Kidney (tissue), 14 donors: Measurements from ENCODE around the gene SOX12. TPM values are rescaled to one million over a fixed set of nuclear protein-coding genes. Genes with fewer than 3 reads are reported as not detected.

ENCODE experiments used
- DNase-seq, 5 donors: peaks; one replicate each; pipeline ENCODE4 v3.0.0-alpha.2; 2013 to 2020
- FAIRE-seq: peaks from 2 replicates; lab custom pipeline; 2012; peaks lifted over from hg19 to GRCh38; lab: Jason Lieb, UNC
- H3K27ac ChIP-seq, 2 donors: one replicate each; pipeline ENCODE4 v1.7.0; 2013; ENCODE audit warnings: low read depth in 2 of 2, low read length in 2 of 2, inconsistent platforms in 1 of 2
- H3K27me3 ChIP-seq: one replicate; pipeline ENCODE4 v1.7.1; 2013; ENCODE audit warnings: low read length, inconsistent platforms; ENCODE audit not compliant: control insufficient read depth, insufficient read depth
- H3K36me3 ChIP-seq, 3 donors: one replicate each; pipeline versions ENCODE4 v1.7.0 to v1.7.1; 2013; ENCODE audit warnings: low read length in 3 of 3, control low read depth in 1 of 3, inconsistent platforms in 1 of 3; ENCODE audit not compliant: insufficient read depth in 3 of 3, control insufficient read depth in 2 of 3
- H3K4me1 ChIP-seq, 3 donors: one replicate each; pipeline versions ENCODE4 v1.7.0 to v1.7.1; 2013; ENCODE audit warnings: low read length in 3 of 3, inconsistent platforms in 1 of 3, low read depth in 1 of 3; ENCODE audit not compliant: control insufficient read depth in 2 of 3, insufficient read depth in 2 of 3
- H3K4me3 ChIP-seq, 3 donors: one replicate each; pipeline versions ENCODE4 v1.7.0 to v1.8.1; 2013; ENCODE audit warnings: low read length in 3 of 3, control low read depth in 1 of 3, inconsistent platforms in 1 of 3
- H3K9ac ChIP-seq, 3 donors: one replicate each; pipeline versions ENCODE4 v1.7.0 to v1.7.1; 2013; ENCODE audit warnings: low read length in 3 of 3, control low read depth in 1 of 3, inconsistent platforms in 1 of 3
- H3K9me3 ChIP-seq, 3 donors: one replicate each; pipeline versions ENCODE4 v1.7.0 to v1.7.1; 2013; ENCODE audit warnings: low read length in 3 of 3, control low read depth in 1 of 3, inconsistent platforms in 1 of 3; ENCODE audit not compliant: control insufficient read depth in 2 of 3, insufficient read depth in 1 of 3
- intact Hi-C: fragments of 100-400 bp; cut with DNase I; formaldehyde crosslinking; loops from one replicate; pipeline ENCODE4 v1.11.1; 2022
- polyA plus RNA-seq: library from polyadenylated mRNA; stranded (reverse); fragments of 350-450 nt; fragmentation: Illumina TruSeq; extraction: RNeasy Lipid Tissue Mini Kit (QIAGEN cat#74804); gene quantifications from one replicate; pipeline ENCODE4 v1.2.3, GENCODE V29; 2014; ENCODE audit warnings: low read depth, low replicate concordance; ENCODE audit not compliant: insufficient read depth
- total RNA-seq: library from RNA; stranded (reverse); fragmentation: NEBNext Ultra II Directional; extraction: Animal tissue kit (Norgen Biotek cat#: 25700); gene quantifications from one replicate; pipeline ENCODE4 v1.2.1, GENCODE V29; 2021
- TF ChIP-seq, protein P1 (sequence below): IDR thresholded peaks from 3 replicates; pipeline ENCODE4 v1.5.1; 2012; ENCODE audit warnings: mild to moderate bottlenecking, moderate library complexity, borderline replicate concordance; ENCODE audit not compliant: insufficient read depth; ENCODE audit errors: extremely low read depth
- donor health status: control.
- donor health status: control.
- donor health status: control.
- donor health status: control.
- donor health status: control.
- donor health status: DM: yes; HTN: yes; CAD: no.
- donor health status: Normal renal cell carcinoma (clear cell type).

Gene SOX12
- total and polyA plus RNA-seq, 2 donors from 2014 or later: 11.3 to 12.7 TPM

DNA sequence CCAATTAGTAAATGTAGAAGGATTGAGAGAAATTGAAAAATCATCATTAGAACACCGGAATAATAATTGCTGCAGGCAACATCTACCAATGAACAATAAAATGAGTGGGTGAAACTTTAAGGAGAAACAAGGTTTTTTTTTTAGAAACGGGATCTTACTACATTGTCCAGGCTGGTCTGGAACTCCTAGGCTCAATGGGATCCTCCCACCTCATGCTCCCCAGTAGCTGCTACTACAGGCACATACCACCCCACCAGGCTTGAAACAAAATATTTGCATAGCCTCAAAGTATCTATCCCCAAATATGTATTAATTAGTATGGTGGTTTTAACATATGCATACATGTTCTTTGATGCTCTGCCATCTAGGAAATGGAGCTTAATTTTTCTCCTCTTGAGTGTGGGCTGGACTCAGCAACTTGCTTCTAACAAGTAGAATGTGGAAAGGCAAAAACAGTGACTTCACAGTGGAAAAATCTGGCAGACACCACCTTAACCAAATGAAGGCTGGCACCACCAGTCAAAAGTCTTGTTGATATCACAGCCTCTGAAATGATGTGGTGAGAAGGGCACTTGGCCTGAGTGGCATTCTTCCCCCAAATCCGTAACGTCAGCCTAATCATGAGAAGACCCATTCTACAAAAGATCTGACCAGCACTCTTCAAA lies 33.7 kb downstream of the SOX12 start:
- H3K9ac ChIP-seq: no peak overlapping the region
- H3K27ac ChIP-seq: no peak overlapping the region
- H3K27me3 ChIP-seq: no peaks in the 10 kb centered on the region
- H3K36me3 ChIP-seq: no peaks in the 10 kb centered on the region
- H3K4me3 ChIP-seq: no peak overlapping the region
- DNase-seq (no peak), FAIRE-seq (no peak)
- peaks cover 0 to 5% (median 0%) of the 10 kb centered on the region in 3 donors for H3K4me1 ChIP-seq
- no peaks in the 10 kb centered on the region for H3K9me3 ChIP-seq
- intact Hi-C loops: loop anchor here (5.0 kb wide), 1 partner anchor 118 kb away; no protein-coding TSS in a partner anchor
- TF ChIP-seq, protein P1, sequence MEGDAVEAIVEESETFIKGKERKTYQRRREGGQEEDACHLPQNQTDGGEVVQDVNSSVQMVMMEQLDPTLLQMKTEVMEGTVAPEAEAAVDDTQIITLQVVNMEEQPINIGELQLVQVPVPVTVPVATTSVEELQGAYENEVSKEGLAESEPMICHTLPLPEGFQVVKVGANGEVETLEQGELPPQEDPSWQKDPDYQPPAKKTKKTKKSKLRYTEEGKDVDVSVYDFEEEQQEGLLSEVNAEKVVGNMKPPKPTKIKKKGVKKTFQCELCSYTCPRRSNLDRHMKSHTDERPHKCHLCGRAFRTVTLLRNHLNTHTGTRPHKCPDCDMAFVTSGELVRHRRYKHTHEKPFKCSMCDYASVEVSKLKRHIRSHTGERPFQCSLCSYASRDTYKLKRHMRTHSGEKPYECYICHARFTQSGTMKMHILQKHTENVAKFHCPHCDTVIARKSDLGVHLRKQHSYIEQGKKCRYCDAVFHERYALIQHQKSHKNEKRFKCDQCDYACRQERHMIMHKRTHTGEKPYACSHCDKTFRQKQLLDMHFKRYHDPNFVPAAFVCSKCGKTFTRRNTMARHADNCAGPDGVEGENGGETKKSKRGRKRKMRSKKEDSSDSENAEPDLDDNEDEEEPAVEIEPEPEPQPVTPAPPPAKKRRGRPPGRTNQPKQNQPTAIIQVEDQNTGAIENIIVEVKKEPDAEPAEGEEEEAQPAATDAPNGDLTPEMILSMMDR: no peak

DNA sequence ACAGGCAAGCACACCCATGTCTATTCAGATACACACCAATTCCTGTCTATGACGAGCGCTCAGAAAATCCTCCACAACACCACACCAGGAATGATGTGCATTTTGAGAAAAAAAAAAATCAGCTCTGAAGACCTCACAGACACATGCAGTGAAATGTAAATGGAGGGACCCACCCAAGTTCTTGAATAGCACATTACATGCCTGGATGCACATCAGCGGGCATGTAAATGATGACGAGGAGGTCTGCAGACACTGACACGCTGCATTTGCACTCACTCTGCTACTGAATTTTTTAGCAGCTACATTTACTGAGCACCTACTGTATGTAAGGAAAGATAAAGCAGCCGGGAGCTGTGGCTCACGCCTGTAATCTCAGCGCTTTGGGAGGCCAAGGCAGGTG lies 36.2 kb downstream of the SOX12 start:
- Histone ChIP-seq H3K27me3 (no peaks in the 10 kb centered on the region), H3K9me3 (no peaks in the 10 kb centered on the region), H3K36me3 (no peaks in the 10 kb centered on the region), H3K4me1 (peaks cover 0 to 6% (median 0%) of the 10 kb centered on the region in 3 donors), H3K9ac (no peak overlapping the region), H3K27ac (no peak overlapping the region), H3K4me3 (no peak overlapping the region)
- TF ChIP-seq, protein P1: no peak
- DNase-seq (peak in 3 of 5 donors; percentile 27 to 61 (median 40)), FAIRE-seq (no peak)
- intact Hi-C loops: no loop called here

DNA sequence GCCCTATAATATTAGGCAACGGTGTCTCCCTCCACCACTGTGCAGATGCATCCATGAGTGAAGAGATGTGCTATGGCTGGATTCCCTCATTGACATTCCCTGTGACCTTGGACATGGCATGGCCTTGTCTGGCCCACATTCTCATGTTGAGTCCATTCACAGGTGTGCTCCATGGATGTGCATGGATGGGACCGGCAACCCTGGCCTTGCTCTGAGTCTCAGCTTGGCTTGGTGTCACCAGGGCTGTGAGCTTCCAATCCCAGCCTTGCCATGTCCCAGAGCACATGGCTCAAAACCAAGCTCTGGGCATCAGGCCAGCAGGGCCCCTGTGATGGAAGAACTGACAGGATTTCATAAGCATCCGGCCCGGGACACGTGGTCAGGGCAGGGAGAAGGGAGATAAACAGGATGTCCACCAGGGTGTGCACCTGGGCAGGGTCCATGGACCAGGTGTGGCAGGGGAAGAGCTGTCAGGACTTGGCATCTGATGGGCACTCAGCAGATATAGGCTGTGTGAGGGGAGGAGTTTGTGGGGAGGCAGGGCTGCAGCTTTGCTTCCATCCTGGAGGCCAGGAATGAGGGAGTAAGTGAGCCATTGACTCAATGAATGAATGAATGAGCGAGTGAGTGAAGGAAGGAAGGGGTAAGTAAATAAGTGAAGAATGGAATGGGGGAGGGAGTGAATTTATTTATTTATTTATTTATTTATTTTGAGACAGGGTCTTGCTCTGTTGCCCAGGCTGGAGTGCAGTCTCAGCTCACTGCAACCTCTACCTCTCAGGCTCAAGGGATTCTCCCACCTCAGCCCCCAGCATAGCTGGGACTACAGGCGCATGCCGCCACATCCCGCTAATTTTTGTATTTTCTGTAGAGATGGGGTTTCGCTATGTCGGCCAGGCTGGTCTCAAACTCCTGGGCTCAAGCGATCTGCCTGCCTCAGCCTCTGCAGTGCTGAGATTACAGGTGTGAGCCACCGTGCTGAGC lies 37.2 kb downstream of the SOX12 start:
- peaks cover 0 to 6% (median 0%) of the 10 kb centered on the region in 3 donors for H3K4me1 ChIP-seq
- H3K27ac ChIP-seq: no peak overlapping the region
- H3K27me3 ChIP-seq: no peaks in the 10 kb centered on the region
- FAIRE-seq (no peak), DNase-seq (peak in 4 of 5 donors; percentile 34 to 94 (median 52))
- no peak overlapping the region for H3K9ac ChIP-seq
- no peaks in the 10 kb centered on the region for H3K36me3 ChIP-seq
- H3K9me3 ChIP-seq: no peaks in the 10 kb centered on the region
- H3K4me3 ChIP-seq: no peak overlapping the region
- intact Hi-C loops: no loop called here
- TF ChIP-seq, protein P1: peak; percentile 28
